Ectodermal cell (in vitro differentiated cells): Measurements from ENCODE around the gene GRID1.

ENCODE experiments used
- H3K27ac ChIP-seq: 2 replicates; pipeline ENCODE4 v1.7.0; 2013; ENCODE audit warnings: mild to moderate bottlenecking, low read depth, low read length; ENCODE audit not compliant: insufficient read depth, poor library complexity, severe bottlenecking
- H3K27me3 ChIP-seq: 2 replicates; pipeline ENCODE4 v1.7.0; 2013; ENCODE audit warnings: mild to moderate bottlenecking, low read length; ENCODE audit not compliant: insufficient read depth, control insufficient read depth, poor library complexity, severe bottlenecking
- H3K36me3 ChIP-seq: one replicate; pipeline ENCODE4 v1.7.0; 2013; ENCODE audit warnings: low read length; ENCODE audit not compliant: control insufficient read depth, insufficient read depth
- H3K4me1 ChIP-seq: one replicate; pipeline ENCODE4 v1.7.0; 2013; ENCODE audit warnings: low read length; ENCODE audit not compliant: control insufficient read depth, insufficient read depth
- H3K4me3 ChIP-seq: 2 replicates; pipeline ENCODE4 v1.7.0; 2013; ENCODE audit warnings: low read depth, low read length, control low read depth; ENCODE audit not compliant: insufficient read depth
- H3K9me3 ChIP-seq: 2 replicates; pipeline ENCODE4 v1.7.0; 2013; ENCODE audit warnings: mild to moderate bottlenecking, low read length, moderate library complexity; ENCODE audit not compliant: control insufficient read depth
- WGBS, 2 experiments: methylation state at CpG; one replicate each; pipeline ENCODE4 v1.1.7; 2013; ENCODE audit warnings: missing lambda C conversion rate in 2 of 2; 5-methylcytosine and 5-hydroxymethylcytosine counted together

GRID1 gene

GRCh38 chr10:86049442-86049841, 317.2 kb downstream of the GRID1 start:
- Histone ChIP-seq H3K4me3 (no peak overlapping the region), H3K27me3 (no peaks in the 10 kb centered on the region), H3K36me3 (no peaks in the 10 kb centered on the region), H3K9me3 (no peaks in the 10 kb centered on the region), H3K27ac (no peak overlapping the region), H3K4me1 (no peaks in the 10 kb centered on the region)
- WGBS, 2 experiments = 93 to 94% methylated on average over 4 of the region's 4 CpGs

DNA sequence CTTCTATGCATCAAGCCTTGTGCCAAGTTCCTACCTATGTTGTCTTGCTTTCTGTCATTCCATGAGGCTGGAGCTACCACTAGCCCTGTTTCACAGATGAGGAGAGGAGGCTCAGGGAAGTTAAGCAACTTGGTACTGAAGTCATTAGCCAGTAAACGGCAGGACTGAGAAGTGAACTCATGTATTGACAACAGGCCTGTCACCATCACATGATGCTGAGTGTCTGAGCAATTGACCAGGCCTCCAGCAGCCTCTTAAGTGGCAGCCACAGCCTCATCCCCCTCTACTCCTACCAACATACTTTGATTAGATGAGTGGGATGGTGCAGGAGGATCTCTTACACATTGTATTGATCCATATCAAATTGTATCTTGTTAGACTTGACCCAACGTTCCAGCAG, 317.6 kb downstream of the GRID1 start:
- H3K27ac ChIP-seq = no peak overlapping the region
- no peak overlapping the region for H3K4me3 ChIP-seq
- H3K36me3 ChIP-seq = no peaks in the 10 kb centered on the region
- no peaks in the 10 kb centered on the region for H3K4me1 ChIP-seq
- no peaks in the 10 kb centered on the region for H3K27me3 ChIP-seq
- no peaks in the 10 kb centered on the region for H3K9me3 ChIP-seq
- WGBS, 2 experiments = 86 to 89% methylated on average over 1 to 2 of the region's 2 CpGs

DNA sequence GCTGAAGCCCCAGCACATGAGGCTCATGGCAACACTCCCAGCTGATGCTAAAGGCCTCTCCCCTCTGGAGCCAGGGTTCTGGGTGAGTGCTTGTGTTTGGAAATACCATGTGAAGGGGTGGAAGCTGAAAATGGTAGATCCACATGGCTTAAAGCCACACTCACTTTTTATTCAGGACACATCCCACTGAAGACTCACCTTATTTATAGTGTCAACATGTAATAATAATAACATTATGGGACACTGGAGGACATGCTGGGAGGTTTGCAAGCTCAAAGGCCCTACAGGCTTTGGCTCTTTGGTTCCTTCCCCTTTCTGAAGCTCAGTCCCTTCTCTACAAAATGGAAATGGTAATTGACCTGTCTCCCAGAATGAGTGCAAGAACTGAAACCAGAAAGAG, 318.0 kb downstream of the GRID1 start:
- H3K4me3 ChIP-seq = no peak overlapping the region
- H3K4me1 ChIP-seq = no peaks in the 10 kb centered on the region
- H3K27me3 ChIP-seq = no peaks in the 10 kb centered on the region
- no peak overlapping the region for H3K27ac ChIP-seq
- no peaks in the 10 kb centered on the region for H3K36me3 ChIP-seq
- H3K9me3 ChIP-seq = no peaks in the 10 kb centered on the region

- H3K4me1 ChIP-seq = no peaks in the 10 kb centered on the region
- 95 to 97% methylated on average over 7 of the region's 7 CpGs for WGBS, 2 experiments
- no peak overlapping the region for H3K4me3 ChIP-seq
- no peaks in the 10 kb centered on the region for H3K9me3 ChIP-seq
- H3K27ac ChIP-seq = no peak overlapping the region
- no peaks in the 10 kb centered on the region for H3K27me3 ChIP-seq
- H3K36me3 ChIP-seq = no peaks in the 10 kb centered on the region
Observed at GRCh38 chr10:86047588-86047987, 319.0 kb downstream of the GRID1 start.

DNA sequence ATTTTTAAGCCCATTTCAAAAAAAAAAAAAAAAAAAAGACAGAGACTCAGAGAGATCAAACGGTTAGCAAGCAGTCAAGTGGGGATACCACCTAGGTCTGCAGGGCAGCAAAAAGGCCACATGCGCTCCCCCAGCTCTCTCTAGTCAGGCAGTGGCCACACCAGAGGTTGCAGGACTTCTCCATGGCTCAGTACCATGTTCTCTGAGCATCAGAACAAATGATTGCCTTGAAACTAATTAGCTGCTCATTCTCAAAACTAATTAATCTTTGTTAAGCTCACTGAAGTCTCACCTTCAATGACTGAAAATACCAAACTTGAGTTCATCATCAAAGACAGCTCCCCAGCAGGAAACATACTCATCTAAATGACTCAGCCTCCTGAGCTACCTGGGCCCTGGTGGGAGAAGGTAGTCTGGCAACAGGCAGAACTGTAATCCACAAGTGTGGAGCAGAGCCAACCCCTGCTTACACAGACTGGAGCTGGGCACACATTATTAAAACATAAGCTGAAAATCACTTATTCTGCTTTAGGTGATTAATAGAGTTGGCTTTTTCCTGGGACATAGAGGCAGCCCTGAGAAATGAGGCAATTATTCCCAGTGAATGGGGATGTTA, 319.6 kb downstream of the GRID1 start:
- H3K27ac ChIP-seq = no peak overlapping the region
- WGBS, 2 experiments = 83 to 84% methylated on average over 2 of the region's 2 CpGs
- no peaks in the 10 kb centered on the region for H3K9me3 ChIP-seq
- H3K27me3 ChIP-seq = no peaks in the 10 kb centered on the region
- H3K36me3 ChIP-seq = no peaks in the 10 kb centered on the region
- H3K4me1 ChIP-seq = no peaks in the 10 kb centered on the region
- H3K4me3 ChIP-seq = no peak overlapping the region

- H3K36me3 ChIP-seq = no peaks in the 10 kb centered on the region
- no peak overlapping the region for H3K4me3 ChIP-seq
- H3K27me3 ChIP-seq = no peaks in the 10 kb centered on the region
- 90 to 94% methylated on average over 5 of the region's 5 CpGs for WGBS, 2 experiments
- H3K9me3 ChIP-seq = no peaks in the 10 kb centered on the region
- no peaks in the 10 kb centered on the region for H3K4me1 ChIP-seq
- H3K27ac ChIP-seq = no peak overlapping the region
Observed at GRCh38 chr10:86045896-86046295, 320.7 kb downstream of the GRID1 start.

GRCh38 chr10:86044029-86044428, 322.6 kb downstream of the GRID1 start:
- 82 to 83% methylated on average over 2 of the region's 2 CpGs for WGBS, 2 experiments

DNA sequence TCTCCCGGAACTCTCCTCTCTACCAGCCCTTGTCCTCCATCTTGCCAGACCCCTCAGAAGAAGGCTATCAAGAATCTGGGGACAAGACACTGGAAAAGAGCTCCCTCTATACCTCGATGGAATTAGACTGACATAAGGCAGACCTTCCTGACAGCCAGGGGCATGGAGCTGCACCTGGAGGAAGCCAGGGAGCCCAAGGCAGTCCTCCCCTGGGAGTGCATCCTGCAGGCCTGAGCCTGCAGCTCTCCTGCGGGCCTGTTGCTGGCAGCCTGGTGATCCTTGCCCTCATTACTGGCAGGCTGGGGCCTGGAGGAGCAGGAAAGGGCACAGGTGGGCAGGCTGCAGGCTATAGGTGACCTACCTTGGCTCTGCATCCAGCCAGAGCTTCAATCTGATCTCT, 323.4 kb downstream of the GRID1 start:
- Histone ChIP-seq H3K27me3 (no peaks in the 10 kb centered on the region), H3K36me3 (no peaks in the 10 kb centered on the region), H3K27ac (no peak overlapping the region), H3K9me3 (no peaks in the 10 kb centered on the region), H3K4me3 (no peak overlapping the region), H3K4me1 (no peaks in the 10 kb centered on the region)
- 86% methylated on average over 3 of the region's 3 CpGs for WGBS, 2 experiments

More at GRCh38 chr10:86044029-86044428, 322.6 kb downstream of the GRID1 start:
- H3K4me1 ChIP-seq = no peaks in the 10 kb centered on the region
- no peaks in the 10 kb centered on the region for H3K9me3 ChIP-seq
- no peaks in the 10 kb centered on the region for H3K36me3 ChIP-seq
- H3K4me3 ChIP-seq = no peak overlapping the region
- no peak overlapping the region for H3K27ac ChIP-seq
- H3K27me3 ChIP-seq = no peaks in the 10 kb centered on the region

- H3K36me3 ChIP-seq = no peaks in the 10 kb centered on the region
- no peaks in the 10 kb centered on the region for H3K9me3 ChIP-seq
- WGBS, 2 experiments = 88 to 98% methylated on average over 2 of the region's 2 CpGs
- H3K27ac ChIP-seq = no peak overlapping the region
- H3K27me3 ChIP-seq = no peaks in the 10 kb centered on the region
- H3K4me3 ChIP-seq = no peak overlapping the region
- no peaks in the 10 kb centered on the region for H3K4me1 ChIP-seq
Observed at GRCh38 chr10:86042161-86042560, 324.4 kb downstream of the GRID1 start.

DNA sequence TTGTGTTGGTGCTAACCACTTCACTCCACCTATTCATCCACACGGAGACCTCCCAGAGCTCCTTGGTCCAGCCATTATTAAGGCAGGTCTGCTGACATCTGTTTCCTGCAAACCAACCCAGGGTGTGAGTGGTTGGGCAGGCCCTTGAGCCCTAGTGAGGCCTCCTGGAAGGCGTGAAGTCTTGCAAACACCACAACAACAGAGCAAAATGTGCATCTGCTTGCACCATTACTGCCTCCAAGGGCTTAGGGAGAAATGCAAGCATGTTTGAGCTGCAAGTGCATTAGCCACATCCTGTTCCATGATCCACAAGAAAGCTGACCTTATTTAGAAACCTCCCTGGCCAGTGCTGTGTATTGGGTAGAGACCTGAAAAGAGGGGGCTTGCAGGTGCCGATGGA, 325.5 kb downstream of the GRID1 start:
- no peaks in the 10 kb centered on the region for H3K36me3 ChIP-seq
- H3K4me3 ChIP-seq = no peak overlapping the region
- H3K27ac ChIP-seq = no peak overlapping the region
- H3K9me3 ChIP-seq = no peaks in the 10 kb centered on the region
- no peaks in the 10 kb centered on the region for H3K4me1 ChIP-seq
- 85 to 88% methylated on average over 3 of the region's 3 CpGs for WGBS, 2 experiments
- no peaks in the 10 kb centered on the region for H3K27me3 ChIP-seq

- Histone ChIP-seq H3K9me3 (no peaks in the 10 kb centered on the region), H3K36me3 (no peaks in the 10 kb centered on the region), H3K27ac (no peak overlapping the region), H3K4me1 (no peaks in the 10 kb centered on the region), H3K4me3 (no peak overlapping the region), H3K27me3 (no peaks in the 10 kb centered on the region)
- WGBS, 2 experiments = 80 to 100% methylated on average over 1 of the region's 1 CpG
Observed at GRCh38 chr10:86038371-86038770, 328.2 kb downstream of the GRID1 start.
